ENCODE data around the gene HMCN2.

- no peak for TF ChIP-seq EZH2 (IDR thresholded peaks at IDR 0.05; ENCODE audit: insufficient read depth, poor library complexity, severe bottlenecking)
- no peak for TF ChIP-seq EZH2phosphoT487 (IDR thresholded peaks at IDR 0.05; ENCODE audit: insufficient read depth, low read depth)
Measured at GRCh38 chr9:130319944-130320712, 54.6 kb downstream of the HMCN2 start.

All from GM23248 (cell line).